HG03342 (cell line): ENCODE measurements around the gene HSCB.
A peak's percentile ranks its signal among the peaks of the same experiment; 100 is the strongest.
"Not testable (repeated sequence)": the region's sequence is repeated elsewhere in the genome, so short reads cannot be mapped to it uniquely, and the experiment has no call there.

Source experiments
- ATAC-seq: cut with Tn5 transposase; IDR thresholded peaks from one replicate; pipeline ENCODE4 v1.9.1; 2021; ENCODE audit warnings: mild to moderate bottlenecking, moderate library complexity; ENCODE audit not compliant: unreplicated experiment

HSCB gene

GRCh38 chr22:28741785-28742561 lies at the start of gene HSCB, which contains the start of gene CHEK2:
Gene HSCB, plus strand, starts transcription at chr22:28742039. Its CDS starts 57 bp downstream, at chr22:28742096.
Gene CHEK2, minus strand, starts transcription at chr22:28741820. Its CDS starts 7,099 bp downstream, at chr22:28734721.
- ATAC-seq: peak; percentile 91

GRCh38 chr22:28693041-28693760 lies 48.6 kb upstream of the HSCB start:
- not testable (repeated sequence) for ATAC-seq

- no peak for ATAC-seq
These were observed 38.9 kb upstream of the HSCB start for GRCh38 chr22:28702891-28703290.

GRCh38 chr22:28703436-28703835 lies 38.4 kb upstream of the HSCB start:
- ATAC-seq: no peak

- no peak for ATAC-seq
These were observed 35.0 kb upstream of the HSCB start for GRCh38 chr22:28706845-28707244.

- no peak for ATAC-seq
These were observed 31.7 kb upstream of the HSCB start for GRCh38 chr22:28710107-28710506.

GRCh38 chr22:28710576-28711191 lies 31.2 kb upstream of the HSCB start:
- ATAC-seq: no peak

GRCh38 chr22:28711341-28711740 lies 30.5 kb upstream of the HSCB start:
- ATAC-seq: no peak

- no peak for ATAC-seq
These were observed 29.7 kb upstream of the HSCB start for GRCh38 chr22:28711820-28712777.

GRCh38 chr22:28714043-28714628 lies 27.7 kb upstream of the HSCB start:
- no peak for ATAC-seq

GRCh38 chr22:28715611-28716010 lies 26.2 kb upstream of the HSCB start:
- ATAC-seq: no peak

- ATAC-seq: no peak
These were observed 25.2 kb upstream of the HSCB start for GRCh38 chr22:28716686-28717085.

GRCh38 chr22:28718044-28718443 lies 23.8 kb upstream of the HSCB start:
- ATAC-seq: no peak

GRCh38 chr22:28728002-28728401 lies 13.8 kb upstream of the HSCB start:
- no peak for ATAC-seq

GRCh38 chr22:28728621-28729313 lies 13.1 kb upstream of the HSCB start:
- no peak for ATAC-seq

GRCh38 chr22:28730179-28730578 lies 11.7 kb upstream of the HSCB start:
- no peak for ATAC-seq

GRCh38 chr22:28734393-28734792 lies 7.4 kb upstream of the HSCB start:
- ATAC-seq: no peak

GRCh38 chr22:28736301-28737155 lies 5.3 kb upstream of the HSCB start:
- no peak for ATAC-seq

GRCh38 chr22:28737701-28738100 lies 4.1 kb upstream of the HSCB start:
- no peak for ATAC-seq
